Natural killer cell treated with Interleukin-12 subunit alpha and Interleukin-12 subunit beta and Interleukin-15 and Interleukin-18, amount 100 ng/mL, for 72 hours (primary cell): Measurements from ENCODE around the gene LGALS14. TPM values are rescaled to one million over a fixed set of nuclear protein-coding genes. Genes with fewer than 3 reads are reported as not detected.

Experiments
- ATAC-seq, 2 donors: fragments of 150-1000 bp; cut with Tn5 transposase in 1 of 2; sonication (Bioruptor Pico), chemical (Tn5 transposase) in 1 of 2; 2 replicates each; pipeline ENCODE4 v1.10.0; 2021
- DNase-seq: peaks from one replicate; pipeline ENCODE4 v3.0.0; 2022; ENCODE audit warnings: low spot score
- H3K27ac Mint-ChIP-seq, 2 donors: 1 replicate in 1 of 2; 2 replicates in 1 of 2; pipeline ENCODE4 v1.8.0; 2022; ENCODE audit warnings: mixed read lengths in 2 of 2, mild to moderate bottlenecking in 1 of 2, moderate library complexity in 1 of 2
- H3K27me3 Mint-ChIP-seq, 2 donors: 1 replicate in 1 of 2; 2 replicates in 1 of 2; pipeline ENCODE4 v1.8.0; 2022; ENCODE audit warnings: mixed read lengths in 2 of 2
- H3K36me3 Mint-ChIP-seq: one replicate; pipeline ENCODE4 v1.8.0; 2022; ENCODE audit warnings: mixed read lengths
- H3K4me1 Mint-ChIP-seq, 2 donors: 1 replicate in 1 of 2; 2 replicates in 1 of 2; pipeline ENCODE4 v1.8.0; 2022; ENCODE audit warnings: low read depth in 2 of 2, mixed read lengths in 2 of 2, mild to moderate bottlenecking in 1 of 2
- H3K4me3 Mint-ChIP-seq: one replicate; pipeline ENCODE4 v1.8.0; 2022; ENCODE audit warnings: mixed read lengths
- H3K9me3 Mint-ChIP-seq: 2 replicates; pipeline ENCODE4 v1.8.0; 2022; ENCODE audit warnings: mixed read lengths
- total RNA-seq, 2 donors: library from RNA; stranded (reverse); gene quantifications; one replicate each; pipeline ENCODE4 v1.2.3, GENCODE V29; 2022

LGALS14 gene
- total RNA-seq, 2 donors from 2014 or later: not detected

- DNase-seq (no peak), ATAC-seq (no peak)
- Mint-ChIP-seq H3K36me3 (no peaks in the 10 kb centered on the region), H3K27ac (no peak overlapping the region), H3K27me3 (peaks cover 34 to 48% of the 10 kb centered on the region in 2 donors), H3K4me3 (peak overlapping the region; percentile 7), H3K4me1 (no peaks in the 10 kb centered on the region), H3K9me3 (no peaks in the 10 kb centered on the region)
Observed at GRCh38 chr19:39738814-39739213, 34.5 kb downstream of the LGALS14 start.

- no peak for ATAC-seq
- H3K4me1 Mint-ChIP-seq: no peaks in the 10 kb centered on the region
- no peaks in the 10 kb centered on the region for H3K9me3 Mint-ChIP-seq
- peak overlapping the region; percentile 15 for H3K4me3 Mint-ChIP-seq
- peaks cover 41 to 58% of the 10 kb centered on the region in 2 donors for H3K27me3 Mint-ChIP-seq
- H3K36me3 Mint-ChIP-seq: no peaks in the 10 kb centered on the region
- no peak for DNase-seq
- peak overlapping the region in 1 of 2 donors; percentile 6 for H3K27ac Mint-ChIP-seq
Observed at GRCh38 chr19:39740395-39740794, 36.1 kb downstream of the LGALS14 start.

GRCh38 chr19:39745643-39746042 lies 41.4 kb downstream of the LGALS14 start:
- no peak overlapping the region for H3K4me3 Mint-ChIP-seq
- ATAC-seq: no peak
- no peak for DNase-seq
- no peaks in the 10 kb centered on the region for H3K36me3 Mint-ChIP-seq
- no peaks in the 10 kb centered on the region for H3K4me1 Mint-ChIP-seq
- no peak overlapping the region for H3K27ac Mint-ChIP-seq
- no peaks in the 10 kb centered on the region for H3K9me3 Mint-ChIP-seq
- H3K27me3 Mint-ChIP-seq: peaks cover 43 to 59% of the 10 kb centered on the region in 2 donors

GRCh38 chr19:39746836-39747529 lies 42.7 kb downstream of the LGALS14 start:
- Mint-ChIP-seq H3K36me3 (no peaks in the 10 kb centered on the region), H3K9me3 (no peaks in the 10 kb centered on the region), H3K4me1 (no peaks in the 10 kb centered on the region), H3K4me3 (no peak overlapping the region), H3K27ac (no peak overlapping the region), H3K27me3 (peaks cover 39 to 52% of the 10 kb centered on the region in 2 donors)
- ATAC-seq (no peak), DNase-seq (no peak)

- no peak overlapping the region for H3K27ac Mint-ChIP-seq
- no peaks in the 10 kb centered on the region for H3K4me1 Mint-ChIP-seq
- DNase-seq (no peak), ATAC-seq (no peak)
- no peak overlapping the region for H3K4me3 Mint-ChIP-seq
- peaks cover 22 to 23% of the 10 kb centered on the region in 2 donors for H3K27me3 Mint-ChIP-seq
- H3K36me3 Mint-ChIP-seq: no peaks in the 10 kb centered on the region
- no peaks in the 10 kb centered on the region for H3K9me3 Mint-ChIP-seq
Observed at GRCh38 chr19:39749981-39750380, 45.7 kb downstream of the LGALS14 start.

GRCh38 chr19:39752390-39752789 lies 48.1 kb downstream of the LGALS14 start:
- Mint-ChIP-seq H3K27me3 (peaks cover 21 to 22% of the 10 kb centered on the region in 2 donors), H3K4me1 (no peaks in the 10 kb centered on the region), H3K9me3 (no peaks in the 10 kb centered on the region), H3K4me3 (no peak overlapping the region), H3K27ac (no peak overlapping the region), H3K36me3 (no peaks in the 10 kb centered on the region)
- DNase-seq: no peak
- ATAC-seq: peak; percentile 20 to 68

GRCh38 chr19:39752795-39753194 lies 48.5 kb downstream of the LGALS14 start:
- no peak for ATAC-seq
- no peaks in the 10 kb centered on the region for H3K9me3 Mint-ChIP-seq

GRCh38 chr19:39754544-39754943 lies 50.3 kb downstream of the LGALS14 start:
- Mint-ChIP-seq H3K27ac (no peak overlapping the region), H3K4me1 (no peaks in the 10 kb centered on the region), H3K36me3 (no peaks in the 10 kb centered on the region), H3K4me3 (no peak overlapping the region), H3K27me3 (peaks cover 25 to 37% of the 10 kb centered on the region in 2 donors), H3K9me3 (no peaks in the 10 kb centered on the region)
- DNase-seq (no peak), ATAC-seq (no peak)

More at GRCh38 chr19:39752795-39753194, 48.5 kb downstream of the LGALS14 start:
- no peaks in the 10 kb centered on the region for H3K4me1 Mint-ChIP-seq
- H3K4me3 Mint-ChIP-seq: no peak overlapping the region
- DNase-seq: no peak
- H3K36me3 Mint-ChIP-seq: no peaks in the 10 kb centered on the region
- H3K27me3 Mint-ChIP-seq: peaks cover 22 to 23% of the 10 kb centered on the region in 2 donors
- no peak overlapping the region for H3K27ac Mint-ChIP-seq

GRCh38 chr19:39754971-39755370 lies 50.7 kb downstream of the LGALS14 start:
- no peak for DNase-seq
- no peaks in the 10 kb centered on the region for H3K9me3 Mint-ChIP-seq
- no peak overlapping the region for H3K27ac Mint-ChIP-seq
- peaks cover 25 to 39% of the 10 kb centered on the region in 2 donors for H3K27me3 Mint-ChIP-seq
- no peaks in the 10 kb centered on the region for H3K36me3 Mint-ChIP-seq
- no peaks in the 10 kb centered on the region for H3K4me1 Mint-ChIP-seq
- H3K4me3 Mint-ChIP-seq: no peak overlapping the region
- ATAC-seq: peak in 1 of 2 donors; percentile 20

Other genes starting within 250 kb of the LGALS14 start
- gene TIMM50, start 223.6 kb upstream of the LGALS14 start, total RNA-seq: 100 to 1,000 TPM in 1 of 2 donors, 10 to 100 TPM in 1; 74.0 to 133 TPM
- under 1 TPM; 0.21 to 0.92 TPM for gene DLL3, start 205.5 kb upstream of the LGALS14 start, total RNA-seq
- not detected for gene SELENOV, start 189.3 kb upstream of the LGALS14 start, total RNA-seq
- 1 to 10 TPM; 1.9 to 5.4 TPM for gene EID2B, start 171.6 kb upstream of the LGALS14 start, total RNA-seq
- gene EID2, start 164.3 kb upstream of the LGALS14 start, total RNA-seq: 10 to 100 TPM; 10.4 to 11.4 TPM
- not detected for gene LGALS13, start 102.0 kb upstream of the LGALS14 start, total RNA-seq
- gene LGALS16, start 48.6 kb upstream of the LGALS14 start, total RNA-seq: not detected
- gene CLC, start 33.5 kb downstream of the LGALS14 start, total RNA-seq: 10 to 100 TPM in 1 of 2 donors, under 1 TPM in 1; 0.64 to 19.2 TPM
- gene LEUTX, start 74.4 kb downstream of the LGALS14 start, total RNA-seq: not detected
- 10 to 100 TPM in 1 of 2 donors, 1 to 10 TPM in 1; 7.5 to 10.5 TPM for gene DYRK1B, start 129.7 kb downstream of the LGALS14 start, total RNA-seq
- gene FBL, start 141.9 kb downstream of the LGALS14 start, total RNA-seq: 100 to 1,000 TPM; 304 to 505 TPM
- 1 to 10 TPM; 3.4 to 6.6 TPM for gene FCGBP, start 230.2 kb downstream of the LGALS14 start, total RNA-seq